HFF-Myc (cell line): ENCODE measurements around the gene PPP1R15A.
"Not testable (repeated sequence)": the region's sequence is repeated elsewhere in the genome, so short reads cannot be mapped to it uniquely, and the experiment has no call there.

Experiments
- DNase-seq: peaks from one replicate; pipeline ENCODE4 v3.0.0-alpha.2; 2011; ENCODE audit warnings: low read depth; ENCODE audit errors: extremely low read depth
- H3K4me3 ChIP-seq: replicated peaks from 2 replicates; pipeline ENCODE4 v1.5.1; 2011; ENCODE audit warnings: low read depth, mild to moderate bottlenecking, control low read depth, low read length
- TF ChIP-seq, protein P1 (sequence below): IDR thresholded peaks from 2 replicates; pipeline ENCODE4 v1.5.1; 2012; ENCODE audit warnings: mild to moderate bottlenecking, low read depth, low read length, control low read depth; ENCODE audit errors: missing control alignments

PPP1R15A gene

DNA sequence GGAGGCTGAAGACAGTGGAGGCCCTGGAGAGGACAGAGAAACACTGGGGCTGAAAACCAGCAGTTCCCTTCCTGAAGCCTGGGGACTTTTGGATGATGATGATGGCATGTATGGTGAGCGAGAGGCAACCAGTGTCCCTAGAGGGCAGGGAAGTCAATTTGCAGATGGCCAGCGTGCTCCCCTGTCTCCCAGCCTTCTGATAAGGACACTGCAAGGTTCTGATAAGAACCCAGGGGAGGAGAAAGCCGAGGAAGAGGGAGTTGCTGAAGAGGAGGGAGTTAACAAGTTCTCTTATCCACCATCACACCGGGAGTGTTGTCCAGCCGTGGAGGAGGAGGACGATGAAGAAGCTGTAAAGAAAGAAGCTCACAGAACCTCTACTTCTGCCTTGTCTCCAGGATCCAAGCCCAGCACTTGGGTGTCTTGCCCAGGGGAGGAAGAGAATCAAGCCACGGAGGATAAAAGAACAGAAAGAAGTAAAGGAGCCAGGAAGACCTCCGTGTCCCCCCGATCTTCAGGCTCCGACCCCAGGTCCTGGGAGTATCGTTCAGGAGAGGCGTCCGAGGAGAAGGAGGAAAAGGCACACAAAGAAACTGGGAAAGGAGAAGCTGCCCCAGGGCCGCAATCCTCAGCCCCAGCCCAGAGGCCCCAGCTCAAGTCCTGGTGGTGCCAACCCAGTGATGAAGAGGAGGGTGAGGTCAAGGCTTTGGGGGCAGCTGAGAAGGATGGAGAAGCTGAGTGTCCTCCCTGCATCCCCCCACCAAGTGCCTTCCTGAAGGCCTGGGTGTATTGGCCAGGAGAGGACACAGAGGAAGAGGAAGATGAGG, 1.5 kb downstream of the PPP1R15A start:
- TF ChIP-seq, protein P1, sequence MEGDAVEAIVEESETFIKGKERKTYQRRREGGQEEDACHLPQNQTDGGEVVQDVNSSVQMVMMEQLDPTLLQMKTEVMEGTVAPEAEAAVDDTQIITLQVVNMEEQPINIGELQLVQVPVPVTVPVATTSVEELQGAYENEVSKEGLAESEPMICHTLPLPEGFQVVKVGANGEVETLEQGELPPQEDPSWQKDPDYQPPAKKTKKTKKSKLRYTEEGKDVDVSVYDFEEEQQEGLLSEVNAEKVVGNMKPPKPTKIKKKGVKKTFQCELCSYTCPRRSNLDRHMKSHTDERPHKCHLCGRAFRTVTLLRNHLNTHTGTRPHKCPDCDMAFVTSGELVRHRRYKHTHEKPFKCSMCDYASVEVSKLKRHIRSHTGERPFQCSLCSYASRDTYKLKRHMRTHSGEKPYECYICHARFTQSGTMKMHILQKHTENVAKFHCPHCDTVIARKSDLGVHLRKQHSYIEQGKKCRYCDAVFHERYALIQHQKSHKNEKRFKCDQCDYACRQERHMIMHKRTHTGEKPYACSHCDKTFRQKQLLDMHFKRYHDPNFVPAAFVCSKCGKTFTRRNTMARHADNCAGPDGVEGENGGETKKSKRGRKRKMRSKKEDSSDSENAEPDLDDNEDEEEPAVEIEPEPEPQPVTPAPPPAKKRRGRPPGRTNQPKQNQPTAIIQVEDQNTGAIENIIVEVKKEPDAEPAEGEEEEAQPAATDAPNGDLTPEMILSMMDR = no peak
- H3K4me3 ChIP-seq = peak overlapping the region; percentile 98
- DNase-seq = no peak

DNA sequence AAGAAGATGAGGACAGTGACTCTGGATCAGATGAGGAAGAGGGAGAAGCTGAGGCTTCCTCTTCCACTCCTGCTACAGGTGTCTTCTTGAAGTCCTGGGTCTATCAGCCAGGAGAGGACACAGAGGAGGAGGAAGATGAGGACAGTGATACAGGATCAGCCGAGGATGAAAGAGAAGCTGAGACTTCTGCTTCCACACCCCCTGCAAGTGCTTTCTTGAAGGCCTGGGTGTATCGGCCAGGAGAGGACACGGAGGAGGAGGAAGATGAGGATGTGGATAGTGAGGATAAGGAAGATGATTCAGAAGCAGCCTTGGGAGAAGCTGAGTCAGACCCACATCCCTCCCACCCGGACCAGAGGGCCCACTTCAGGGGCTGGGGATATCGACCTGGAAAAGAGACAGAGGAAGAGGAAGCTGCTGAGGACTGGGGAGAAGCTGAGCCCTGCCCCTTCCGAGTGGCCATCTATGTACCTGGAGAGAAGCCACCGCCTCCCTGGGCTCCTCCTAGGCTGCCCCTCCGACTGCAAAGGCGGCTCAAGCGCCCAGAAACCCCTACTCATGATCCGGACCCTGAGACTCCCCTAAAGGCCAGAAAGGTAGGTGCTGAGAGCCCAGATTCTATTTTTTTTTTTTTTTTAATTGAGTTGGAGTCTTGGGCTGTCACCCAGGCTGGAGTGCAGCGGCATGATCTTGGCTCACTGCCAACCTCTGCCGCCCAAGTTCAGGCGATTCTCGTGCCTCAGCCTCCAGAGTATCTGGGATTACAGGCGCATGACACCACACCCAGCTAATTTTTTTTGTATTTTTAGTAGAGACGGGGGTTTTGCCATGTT, 2.3 kb downstream of the PPP1R15A start:
- TF ChIP-seq, protein P1 = no peak
- peak overlapping the region; percentile 98 for H3K4me3 ChIP-seq
- no peak for DNase-seq

DNA sequence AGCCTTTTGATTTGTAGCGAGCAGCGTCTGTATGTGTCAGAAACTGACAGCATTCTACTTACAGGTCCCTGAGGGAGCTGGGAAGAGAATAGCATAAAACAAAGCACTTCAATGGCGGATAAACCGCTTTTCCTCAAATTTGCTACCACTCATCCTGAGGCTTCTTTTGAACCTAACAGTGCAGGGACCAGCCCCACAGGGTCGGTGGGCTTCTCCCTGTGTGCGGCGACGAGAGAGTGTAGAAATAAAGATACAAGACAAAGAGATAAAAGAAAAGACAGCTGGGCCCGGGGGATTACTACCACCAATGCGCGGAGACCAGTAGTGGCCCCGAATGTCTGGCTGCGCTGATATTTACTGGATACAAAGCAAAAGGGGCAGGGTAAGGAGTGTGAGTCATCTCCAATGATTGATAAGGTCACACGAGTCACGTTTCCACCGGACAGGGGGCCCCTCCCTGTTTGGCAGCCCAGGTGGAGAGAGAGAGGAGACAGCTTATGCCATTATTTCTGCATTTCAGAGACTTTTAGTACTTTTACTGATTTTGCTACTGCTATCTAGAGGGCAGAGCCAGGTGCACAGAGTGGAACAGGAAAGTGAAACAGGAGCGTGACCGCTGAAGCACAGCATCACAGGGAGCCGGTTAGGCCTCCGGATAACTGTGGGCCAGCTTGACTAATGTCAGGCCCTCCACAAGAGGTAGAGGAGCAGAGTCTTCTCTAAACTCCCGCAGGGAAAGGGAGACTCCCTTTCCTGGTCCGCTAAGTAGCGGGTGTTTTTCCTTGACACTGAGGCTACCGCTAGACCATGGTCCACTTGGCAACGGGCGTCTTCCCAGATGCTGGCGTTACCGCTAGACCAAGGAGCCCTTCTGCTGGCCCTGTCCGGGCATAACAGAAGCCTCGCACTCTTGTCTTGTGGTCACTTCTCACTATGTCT, 4.1 kb downstream of the PPP1R15A start:
- DNase-seq = not testable (repeated sequence)
- H3K4me3 ChIP-seq = peak overlapping the region; percentile 98

DNA sequence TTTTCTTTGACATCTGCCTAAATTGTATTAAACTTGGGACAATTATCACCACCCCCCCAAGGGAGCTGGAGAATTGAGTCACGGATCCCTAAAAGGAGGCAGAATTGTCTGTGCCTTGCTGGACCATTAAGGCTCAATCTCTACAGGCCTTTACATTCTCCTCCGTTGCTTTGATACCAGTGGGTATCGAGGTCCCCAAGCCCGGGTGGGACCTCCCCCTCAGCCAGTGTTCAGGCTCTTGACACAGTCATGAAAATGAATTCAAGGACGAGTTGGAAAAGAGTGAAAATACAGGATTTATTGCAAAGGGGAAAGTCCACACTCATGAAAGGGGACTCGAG, 5.6 kb downstream of the PPP1R15A start:
- DNase-seq = no peak
- TF ChIP-seq, protein P1 = no peak

DNA sequence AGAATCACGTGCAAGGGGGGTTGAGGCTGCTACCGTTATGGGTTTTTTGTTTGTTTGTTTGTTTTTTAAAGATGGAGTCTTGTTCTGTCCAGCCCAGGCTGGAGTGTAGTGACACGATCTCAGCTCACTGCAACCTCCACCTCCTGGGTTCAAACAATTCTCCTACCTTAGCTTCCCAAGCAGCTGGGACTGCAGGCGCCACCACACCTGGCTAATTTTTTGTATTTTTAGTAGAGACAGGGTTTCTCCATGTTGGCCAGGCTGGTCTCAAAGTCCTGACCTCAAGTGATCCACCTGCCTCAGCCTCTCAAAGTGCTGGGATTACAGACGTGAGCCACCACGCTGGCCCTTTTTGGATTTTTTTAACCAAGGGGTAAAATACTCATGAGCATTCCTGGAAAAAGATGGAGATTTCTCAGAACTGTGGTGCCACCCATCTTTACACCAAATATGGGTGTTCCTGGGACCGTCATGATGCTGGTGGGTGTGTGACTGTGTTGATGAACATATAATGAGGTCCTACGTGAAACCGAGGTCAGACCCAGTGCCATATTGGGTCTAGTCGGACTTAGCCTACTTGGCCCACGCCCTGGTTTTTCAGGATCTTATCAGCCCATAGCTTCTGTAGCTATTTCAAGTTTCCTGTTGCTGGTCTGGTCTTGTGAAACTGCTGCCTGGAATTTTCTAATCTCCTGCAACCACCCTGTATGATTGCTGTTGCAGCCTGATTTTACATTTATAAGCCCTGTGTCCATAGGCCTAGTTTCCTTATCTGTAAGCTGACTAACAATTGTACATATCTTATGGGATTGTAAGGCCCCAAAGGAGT, 6.2 kb downstream of the PPP1R15A start:
- TF ChIP-seq, protein P1 = no peak
- DNase-seq = no peak
- no peak overlapping the region for H3K4me3 ChIP-seq

More for the DNA sequence above, 5.6 kb downstream of the PPP1R15A start:
- H3K4me3 ChIP-seq = no peak overlapping the region

DNA sequence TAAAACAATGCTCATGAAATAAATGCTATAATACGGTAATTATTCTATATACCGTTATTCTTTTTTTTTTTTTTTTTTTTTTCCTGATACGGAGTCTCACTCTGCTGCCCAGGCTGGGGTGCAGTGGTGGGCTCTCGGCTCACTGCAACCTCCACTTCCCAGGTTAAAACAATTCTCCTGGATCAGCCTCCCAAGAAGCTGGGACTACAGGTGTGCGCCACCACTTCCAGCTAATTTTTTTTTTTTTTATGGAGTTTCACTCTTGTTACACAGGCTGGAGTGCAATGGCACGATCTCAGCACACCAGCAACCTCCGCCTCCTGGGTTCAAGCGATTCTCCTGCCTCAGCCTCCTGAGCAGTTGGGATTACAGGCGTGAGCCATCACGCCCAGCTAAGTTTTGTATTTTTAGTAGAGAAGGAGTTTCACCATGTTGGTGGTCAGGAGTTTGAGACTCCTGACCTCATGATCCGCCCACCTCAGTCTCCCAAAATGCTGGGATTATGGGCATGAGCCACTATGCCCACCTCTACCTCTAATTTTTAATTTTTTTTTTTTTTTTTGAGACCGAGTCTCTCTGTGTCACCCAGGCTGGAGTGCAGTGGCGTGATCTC, 6.9 kb downstream of the PPP1R15A start:
- DNase-seq = no peak
- TF ChIP-seq, protein P1 = no peak
- H3K4me3 ChIP-seq = no peak overlapping the region

DNA sequence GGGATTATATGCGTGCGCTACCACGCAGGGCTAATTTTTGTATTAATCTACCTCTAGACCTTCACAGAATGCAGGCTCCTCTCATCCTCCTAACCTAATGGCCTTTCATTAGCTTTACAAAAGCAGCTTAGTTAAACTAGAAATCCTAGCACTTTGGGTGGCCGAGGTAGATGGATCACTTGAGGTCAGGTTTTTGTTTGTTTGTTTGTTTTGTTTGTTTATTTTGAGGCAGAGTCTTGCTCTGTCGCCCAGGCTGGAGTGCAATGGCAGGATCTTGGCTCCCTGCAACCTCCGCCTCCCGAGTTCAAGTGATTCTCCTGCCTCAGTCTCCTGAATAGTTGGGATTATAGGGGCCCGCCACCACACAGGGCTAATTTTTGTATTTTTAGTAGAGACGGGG, 7.5 kb downstream of the PPP1R15A start:
- not testable (repeated sequence) for DNase-seq, H3K4me3 ChIP-seq
